HepG2 (cell line): ENCODE measurements around the gene CCL22. TPM values are rescaled to one million over a fixed set of nuclear protein-coding genes. Genes with fewer than 3 reads are reported as not detected.

Source experiments
- ARNT2 ChIP-seq: sonication (generic); formaldehyde crosslinking; IDR thresholded peaks from 2 replicates; pipeline ENCODE4 v1.8.0; 2022; ENCODE audit warnings: mild to moderate bottlenecking, low read depth, missing genetic modification reagents, moderate library complexity
- BHLHE40 ChIP-seq: IDR thresholded peaks from 2 replicates; pipeline ENCODE4 v1.6.1; 2011; ENCODE audit warnings: low read length, improper control_type of control experiment
- GABPA ChIP-seq, 2 experiments: IDR thresholded peaks; 2 replicates each; pipeline ENCODE4 v1.6.1; 2011 to 2016; ENCODE audit warnings: low read depth in 2 of 2, low read length in 1 of 2, missing biosample characterization in 1 of 2, missing genetic modification characterization in 1 of 2
- GMEB2 ChIP-seq: IDR thresholded peaks from 2 replicates; pipeline ENCODE4 v1.6.1; 2016; ENCODE audit warnings: missing biosample characterization, missing genetic modification reagents, low read depth
- JUNB ChIP-seq: sonication (generic); formaldehyde crosslinking; IDR thresholded peaks from 2 replicates; pipeline ENCODE4 v1.8.0; 2022; ENCODE audit warnings: missing genetic modification reagents, mild to moderate bottlenecking, borderline replicate concordance
- MZF1 ChIP-seq: sonication (generic); formaldehyde crosslinking; IDR thresholded peaks from 2 replicates; pipeline ENCODE4 v1.8.1; 2023; ENCODE audit warnings: mild to moderate bottlenecking, missing genetic modification reagents, borderline replicate concordance
- NFIC ChIP-seq: IDR thresholded peaks from 2 replicates; pipeline ENCODE4 v1.6.1; 2012; ENCODE audit warnings: mild to moderate bottlenecking, low read length, inconsistent platforms
- NFKBIZ ChIP-seq: IDR thresholded peaks from 2 replicates; pipeline ENCODE4 v1.6.1; 2018; ENCODE audit warnings: missing genetic modification reagents, missing compliant biosample characterization
- PAX8 ChIP-seq: sonication (generic); formaldehyde crosslinking; IDR thresholded peaks from 2 replicates; pipeline ENCODE4 v1.8.0; 2022; ENCODE audit warnings: mild to moderate bottlenecking, missing genetic modification reagents, borderline replicate concordance
- POLR2AphosphoS2 ChIP-seq: IDR thresholded peaks from 2 replicates; pipeline ENCODE4 v1.6.1; 2011; ENCODE audit warnings: low read depth, low read length, improper control_type of control experiment
- PPARG ChIP-seq: conservative IDR thresholded peaks from 2 replicates; pipeline ENCODE4 v1.6.1; 2016; ENCODE audit warnings: missing biosample characterization, missing genetic modification reagents
- TCF7 ChIP-seq: sonication (generic); IDR thresholded peaks from 2 replicates; pipeline ENCODE4 v1.6.1; 2016; ENCODE audit warnings: antibody characterized with exemption, low read depth
- TOPORS ChIP-seq: sonication (generic); formaldehyde crosslinking; IDR thresholded peaks from 2 replicates; pipeline ENCODE4 v1.8.0; 2023; ENCODE audit warnings: mild to moderate bottlenecking, missing genetic modification reagents
- ZFAT ChIP-seq: sonication (generic); formaldehyde crosslinking; conservative IDR thresholded peaks from 2 replicates; pipeline ENCODE4 v1.8.1; 2023; ENCODE audit warnings: missing genetic modification reagents, inconsistent platforms
- ZFP37 ChIP-seq: sonication (generic); formaldehyde crosslinking; IDR thresholded peaks from 2 replicates; pipeline ENCODE4 v1.4.0; 2020; ENCODE audit warnings: missing genetic modification reagents, borderline replicate concordance
- ZNF281 ChIP-seq: sonication (generic); formaldehyde crosslinking; IDR thresholded peaks from 2 replicates; pipeline ENCODE4 v1.4.0; 2020; ENCODE audit warnings: missing genetic modification reagents, borderline replicate concordance
- ZNF597 ChIP-seq: sonication (generic); formaldehyde crosslinking; IDR thresholded peaks from 2 replicates; pipeline ENCODE4 v1.5.0; 2020; ENCODE audit warnings: missing genetic modification reagents
- ZNF660 ChIP-seq: sonication (generic); formaldehyde crosslinking; IDR thresholded peaks from 2 replicates; pipeline ENCODE4 v1.5.1; 2020; ENCODE audit warnings: mild to moderate bottlenecking, low read depth, missing genetic modification reagents, borderline replicate concordance
- ZNF747 ChIP-seq: sonication (generic); formaldehyde crosslinking; IDR thresholded peaks from 2 replicates; pipeline ENCODE4 v1.8.1; 2023; ENCODE audit warnings: missing genetic modification reagents, mild to moderate bottlenecking, borderline replicate concordance
- polyA plus RNA-seq, 8 experiments: library from polyadenylated mRNA; depleted of rRNA in 3 of 8; stranded (reverse) in 7 of 8; unstranded in 1 of 8; fragments of >200 nt; fragmentation: Illumina TruSeq in 4 of 8; extraction: Trizol in 4 of 8; gene quantifications; 2 replicates each; pipeline versions ENCODE4 v1.2.1 to v1.2.3, GENCODE V29; 2011 to 2016; ENCODE audit warnings: low read depth in 4 of 8, missing spikeins in 1 of 8, mixed read lengths in 1 of 8; ENCODE audit not compliant: insufficient read depth in 1 of 8
- total RNA-seq, 5 experiments: library from RNA; depleted of rRNA; stranded (reverse); fragments of >200 nt; fragmentation: Illumina TruSeq; extraction: Trizol; gene quantifications; 2 replicates each; pipeline ENCODE4 v1.2.3, GENCODE V29; 2016; ENCODE audit warnings: low read depth in 1 of 5
- TF ChIP-seq, protein P1 (sequence below): sonication (generic); formaldehyde crosslinking; IDR thresholded peaks from 2 replicates; pipeline ENCODE4 v1.8.0; 2022; ENCODE audit warnings: missing genetic modification reagents, mild to moderate bottlenecking, inconsistent platforms, borderline replicate concordance
- TF ChIP-seq, protein P2 (sequence below): sonication (generic); IDR thresholded peaks from 2 replicates; pipeline ENCODE4 v1.6.1; 2016; ENCODE audit warnings: low read depth, borderline replicate concordance

CCL22 gene
- total and polyA plus RNA-seq, 2 of the 13 experiments (the other 11 are each of a cell fraction or from before 2014, with no cell fraction given), result not detected

GRCh38 chr16:57384248-57385070, 25.9 kb downstream of the CCL22 start (continued):
- TF ChIP-seq, protein P1, sequence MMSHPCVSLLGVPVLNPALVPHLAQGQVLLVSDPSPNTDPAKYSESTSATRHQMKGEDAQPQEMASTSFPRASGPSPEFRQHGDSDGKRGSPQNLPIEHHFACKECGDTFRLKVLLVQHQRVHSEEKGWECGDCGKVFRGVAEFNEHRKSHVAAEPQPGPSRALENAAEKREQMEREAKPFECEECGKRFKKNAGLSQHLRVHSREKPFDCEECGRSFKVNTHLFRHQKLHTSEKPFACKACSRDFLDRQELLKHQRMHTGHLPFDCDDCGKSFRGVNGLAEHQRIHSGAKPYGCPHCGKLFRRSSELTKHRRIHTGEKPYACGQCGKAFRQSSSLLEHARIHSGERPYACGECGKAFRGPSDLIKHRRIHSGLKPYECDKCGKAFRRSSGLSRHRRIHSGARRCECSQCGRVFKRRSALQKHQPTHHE (CRISPR knock-in tag), result peak; percentile 71; the same call in 1 of the 2 replicates
- TF ChIP-seq ZFAT (CRISPR knock-in tag) (no peak), POLR2AphosphoS2 (peak; percentile 43), ARNT2 (CRISPR knock-in tag) (no peak), ZNF747 (no peak), NFKBIZ (CRISPR knock-in tag) (no peak; the same call in 1 of the 2 replicates), TCF7 (no peak), JUNB (CRISPR knock-in tag) (peak; percentile 46; the same call in 1 of the 2 replicates), PPARG (CRISPR knock-in tag) (0 out of 2 replicates have a peak, but pooled peaks have one; percentile 7), ZFP37 (peak; percentile 15; the same call in 1 of the 2 replicates), NFIC (0 out of 2 replicates have a peak, but pooled peaks have one; percentile 33), BHLHE40 (no peak), ZNF597 (CRISPR knock-in tag) (no peak), PAX8 (no peak), GABPA (IDR thresholded peaks at IDR 0.05; ENCODE audit: low read depth, low read length) (no peak), GABPA (CRISPR knock-in tag; IDR thresholded peaks at IDR 0.05; ENCODE audit: low read depth) (0 out of 2 replicates have a peak, but pooled peaks have one; percentile 5), ZNF660 (CRISPR knock-in tag) (no peak), TOPORS (CRISPR knock-in tag) (no peak), GMEB2 (no peak), ZNF281 (CRISPR knock-in tag) (no peak), MZF1 (CRISPR knock-in tag) (no peak)
- TF ChIP-seq, protein P2, sequence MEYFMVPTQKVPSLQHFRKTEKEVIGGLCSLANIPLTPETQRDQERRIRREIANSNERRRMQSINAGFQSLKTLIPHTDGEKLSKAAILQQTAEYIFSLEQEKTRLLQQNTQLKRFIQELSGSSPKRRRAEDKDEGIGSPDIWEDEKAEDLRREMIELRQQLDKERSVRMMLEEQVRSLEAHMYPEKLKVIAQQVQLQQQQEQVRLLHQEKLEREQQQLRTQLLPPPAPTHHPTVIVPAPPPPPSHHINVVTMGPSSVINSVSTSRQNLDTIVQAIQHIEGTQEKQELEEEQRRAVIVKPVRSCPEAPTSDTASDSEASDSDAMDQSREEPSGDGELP, result no peak
